HEK293 (cell line): ENCODE measurements around the gene CAMKK1.
A peak's percentile ranks its signal among the peaks of the same experiment; 100 is the strongest.

ENCODE experiments used
- CTCF ChIA-PET: fragments of 350-600 bp; formaldehyde crosslinking; extraction: SDS; loops from one replicate; lab custom pipeline; 2021; ENCODE audit warnings: antibody characterized with exemption; lab: Yijun Ruan, JAX
- POLR2A ChIA-PET: fragments of 300-600 bp; formaldehyde crosslinking; extraction: SDS; loops from one replicate; lab custom pipeline; 2020; ENCODE audit warnings: antibody characterized with exemption, inconsistent platforms; lab: Yijun Ruan, JAX
- H3K27ac ChIP-seq: fragments of 200-500 bp; sonication (Bioruptor generic); 2 replicates; pipeline ENCODE4 v1.5.1; 2014; ENCODE audit warnings: low read depth, low read length, control low read depth, inconsistent platforms; ENCODE audit errors: extremely low read depth
- H3K36me3 ChIP-seq, 2 experiments: fragments of 200-500 bp in 1 of 2; sonication (Bioruptor generic) in 1 of 2; 1 replicate in 1 of 2; 2 replicates in 1 of 2; pipeline ENCODE4 v1.5.1; 2014 to 2017; ENCODE audit warnings: inconsistent platforms in 2 of 2, low read length in 2 of 2; ENCODE audit not compliant: control insufficient read depth in 2 of 2, insufficient read depth in 1 of 2
- H3K4me1 ChIP-seq: fragments of 200-500 bp; sonication (Bioruptor generic); 2 replicates; pipeline ENCODE4 v1.5.1; 2014; ENCODE audit warnings: mild to moderate bottlenecking, low read length, inconsistent platforms; ENCODE audit not compliant: control insufficient read depth, insufficient read depth
- H3K4me3 ChIP-seq: 2 replicates; pipeline ENCODE4 v1.5.1; 2011; ENCODE audit warnings: low read depth, mild to moderate bottlenecking, control low read depth, low read length, moderate library complexity
- H3K9me3 ChIP-seq: fragments of 200-500 bp; sonication (Bioruptor generic); 2 replicates; pipeline ENCODE4 v1.5.1; 2014; ENCODE audit warnings: low read depth, low read length, inconsistent platforms; ENCODE audit not compliant: control insufficient read depth, insufficient read depth
- GFI1B ChIP-seq: fragments of 450-650 bp; formaldehyde crosslinking; IDR thresholded peaks from 2 replicates; pipeline ENCODE4 v1.5.1; 2016; ENCODE audit warnings: missing biosample characterization, missing genetic modification characterization
- GLI4 ChIP-seq: fragments of 450-650 bp; formaldehyde crosslinking; IDR thresholded peaks from 2 replicates; pipeline ENCODE4 v1.5.1; 2016; ENCODE audit warnings: missing biosample characterization, missing genetic modification characterization
- GLIS1 ChIP-seq: fragments of 450-650 bp; formaldehyde crosslinking; IDR thresholded peaks from 2 replicates; pipeline ENCODE4 v1.5.1; 2016; ENCODE audit warnings: missing biosample characterization, missing genetic modification characterization
- KLF1 ChIP-seq: fragments of 450-650 bp; formaldehyde crosslinking; IDR thresholded peaks from 2 replicates; pipeline ENCODE4 v1.5.1; 2016; ENCODE audit warnings: missing biosample characterization, missing genetic modification characterization
- KLF17 ChIP-seq: fragments of 450-650 bp; formaldehyde crosslinking; IDR thresholded peaks from 2 replicates; pipeline ENCODE4 v1.5.1; 2016; ENCODE audit warnings: missing biosample characterization, missing genetic modification characterization
- PRDM10 ChIP-seq: fragments of 450-650 bp; formaldehyde crosslinking; IDR thresholded peaks from 2 replicates; pipeline ENCODE4 v1.5.1; 2016; ENCODE audit warnings: missing biosample characterization, missing genetic modification characterization
- RBAK ChIP-seq: fragments of 450-650 bp; formaldehyde crosslinking; IDR thresholded peaks from 2 replicates; pipeline ENCODE4 v1.5.1; 2016; ENCODE audit warnings: missing biosample characterization, missing genetic modification characterization
- SP2 ChIP-seq: fragments of 450-650 bp; formaldehyde crosslinking; IDR thresholded peaks from 2 replicates; pipeline ENCODE4 v1.5.1; 2016; ENCODE audit warnings: missing biosample characterization, missing genetic modification characterization
- SP7 ChIP-seq: fragments of 450-650 bp; formaldehyde crosslinking; IDR thresholded peaks from 2 replicates; pipeline ENCODE4 v1.5.1; 2016; ENCODE audit warnings: missing biosample characterization, missing genetic modification characterization
- YY2 ChIP-seq: fragments of 450-650 bp; formaldehyde crosslinking; IDR thresholded peaks from 2 replicates; pipeline ENCODE4 v1.5.1; 2016; ENCODE audit warnings: missing biosample characterization, missing genetic modification characterization
- ZBTB21 ChIP-seq: fragments of 450-650 bp; formaldehyde crosslinking; IDR thresholded peaks from 2 replicates; pipeline ENCODE4 v1.5.1; 2017; ENCODE audit warnings: missing biosample characterization, missing genetic modification characterization
- ZBTB6 ChIP-seq: fragments of 450-650 bp; formaldehyde crosslinking; IDR thresholded peaks from 2 replicates; pipeline ENCODE4 v1.5.1; 2017; ENCODE audit warnings: missing biosample characterization, missing genetic modification characterization
- ZEB2 ChIP-seq: fragments of 450-650 bp; formaldehyde crosslinking; IDR thresholded peaks from 2 replicates; pipeline ENCODE4 v1.5.1; 2016; ENCODE audit warnings: missing biosample characterization, missing genetic modification characterization
- ZNF174 ChIP-seq: fragments of 450-650 bp; formaldehyde crosslinking; IDR thresholded peaks from 2 replicates; pipeline ENCODE4 v1.5.0; 2017; ENCODE audit warnings: missing biosample characterization, mild to moderate bottlenecking, missing genetic modification characterization
- ZNF266 ChIP-seq: fragments of 450-650 bp; formaldehyde crosslinking; IDR thresholded peaks from 2 replicates; pipeline ENCODE4 v1.5.1; 2016; ENCODE audit warnings: missing biosample characterization, missing genetic modification characterization, low read depth
- ZNF423 ChIP-seq: fragments of 450-650 bp; formaldehyde crosslinking; IDR thresholded peaks from 2 replicates; pipeline ENCODE4 v1.5.1; 2016; ENCODE audit warnings: missing biosample characterization, missing genetic modification characterization
- ZNF548 ChIP-seq: fragments of 450-650 bp; formaldehyde crosslinking; IDR thresholded peaks from 2 replicates; pipeline ENCODE4 v1.5.1; 2016; ENCODE audit warnings: missing biosample characterization, missing genetic modification characterization
- ZNF658 ChIP-seq: fragments of 450-650 bp; formaldehyde crosslinking; IDR thresholded peaks from 2 replicates; pipeline ENCODE4; 2016; ENCODE audit warnings: missing biosample characterization, missing genetic modification characterization
- ZNF768 ChIP-seq: fragments of 450-650 bp; formaldehyde crosslinking; IDR thresholded peaks from 2 replicates; pipeline ENCODE4 v1.5.1; 2018; ENCODE audit warnings: missing biosample characterization, mild to moderate bottlenecking, missing genetic modification characterization
- ZNF792 ChIP-seq: fragments of 450-650 bp; formaldehyde crosslinking; IDR thresholded peaks from 2 replicates; pipeline ENCODE4 v1.5.1; 2016; ENCODE audit warnings: missing biosample characterization, missing genetic modification characterization
- ZNF837 ChIP-seq: fragments of 450-650 bp; formaldehyde crosslinking; IDR thresholded peaks from 2 replicates; pipeline ENCODE4 v1.5.1; 2016; ENCODE audit warnings: missing biosample characterization, missing genetic modification characterization

Gene CAMKK1

GRCh38 chr17:3926860-3927627, 34.2 kb upstream of the CAMKK1 start (continued):
- no peak for TF ChIP-seq ZNF548
- no peak for TF ChIP-seq YY2 (tag by site-specific recombination)
- TF ChIP-seq ZNF792, result no peak
- TF ChIP-seq SP2, result peak; percentile 24; the same call in 1 of the 2 replicates
- no peak for TF ChIP-seq RBAK (tag by site-specific recombination)
- TF ChIP-seq ZBTB6, result no peak
- peak; percentile 72; the same call in 1 of the 2 replicates for TF ChIP-seq GLI4 (tag by site-specific recombination)
- no peak for TF ChIP-seq ZNF266 (tag by site-specific recombination)
- TF ChIP-seq ZNF768 (tag by site-specific recombination), result no peak
- no peak for TF ChIP-seq ZEB2 (tag by site-specific recombination)
- no peak for TF ChIP-seq ZBTB21
- TF ChIP-seq ZNF174 (tag by site-specific recombination), result no peak
- no peak for TF ChIP-seq ZNF423
- peak; percentile 38; the same call in 1 of the 2 replicates for TF ChIP-seq SP7 (tag by site-specific recombination)
- TF ChIP-seq KLF17 (tag by site-specific recombination), result peak; percentile 59
- no peak for TF ChIP-seq ZNF658 (tag by site-specific recombination)

- H3K9me3 ChIP-seq, result no peaks in the 10 kb centered on the region
- no peak overlapping the region for H3K4me3 ChIP-seq
- POLR2A ChIA-PET, result no interaction called here
- TF ChIP-seq KLF1 (tag by site-specific recombination) (peak; percentile 77), ZNF837 (tag by site-specific recombination) (no peak), PRDM10 (tag by site-specific recombination) (0 out of 2 replicates have a peak, but pooled peaks have one; percentile 13), GLIS1 (0 out of 2 replicates have a peak, but pooled peaks have one; percentile 27), GFI1B (no peak), KLF17 (tag by site-specific recombination) (peak; percentile 17; the same call in 1 of the 2 replicates)
- H3K27ac ChIP-seq, result no peak overlapping the region
- CTCF ChIA-PET, result interaction anchor here (0.6 to 4.3 kb wide), 4 partner anchors 9 to 188 kb away, joined by 3 to 35 read pairs (median 4); no protein-coding TSS in a partner anchor
- no peaks in the 10 kb centered on the region for H3K4me1 ChIP-seq
- H3K36me3 ChIP-seq, result no peaks in the 10 kb centered on the region
Observed at GRCh38 chr17:3925684-3926485, 33.0 kb upstream of the CAMKK1 start.
